ENCODE data around the gene RABGGTA. TPM values are rescaled to one million over a fixed set of nuclear protein-coding genes. Genes with fewer than 3 reads are reported as not detected.

Gene RABGGTA
- total RNA-seq, 1 donor from 2014 or later: 70.5 TPM

- Mint-ChIP-seq H3K27me3 (no peaks in the 10 kb centered on the region), H3K4me3 (peak overlapping the region; percentile 5), H3K36me3 (ENCODE audit: low read depth) (peaks cover 60% of the 10 kb centered on the region), H3K9me3 (no peaks in the 10 kb centered on the region), H3K27ac (no peak overlapping the region), H3K4me1 (peaks cover 55% of the 10 kb centered on the region)
- ATAC-seq (ENCODE audit: low read depth): no peak
- ChIA-PET CTCF (interaction anchor here (0.9 to 1.6 kb wide), 5 partner anchors 9 to 74 kb away, joined by 4 to 6 read pairs (median 5); partner anchors contain the start of genes IRF9 and TINF2), POLR2A (interaction anchor here (0.6 to 4.4 kb wide), 9 partner anchors 8 to 98 kb away, joined by 3 to 48 read pairs (median 3); partner anchors contain the start of genes CHMP4A, MDP1, PSME1 and RABGGTA)
- TF ChIP-seq CTCF (IDR thresholded peaks at IDR 0.05): no peak
- DNase-seq: no peak
- intact Hi-C loops (cut with micrococcal nuclease): loop anchor here (5.0 kb wide), 1 partner anchor 38 kb away; the partner anchor contains the start of gene RABGGTA
These were observed 37.0 kb downstream of the RABGGTA start for GRCh38 chr14:24234095-24235005.

- Mint-ChIP-seq H3K27ac (peak overlapping the region; percentile 94), H3K4me3 (peak overlapping the region; percentile 99), H3K27me3 (no peaks in the 10 kb centered on the region), H3K9me3 (no peaks in the 10 kb centered on the region), H3K36me3 (ENCODE audit: low read depth) (peaks cover 55% of the 10 kb centered on the region), H3K4me1 (peaks cover 49% of the 10 kb centered on the region)
- ChIA-PET CTCF (interaction anchor here (1.4 kb wide), 1 partner anchor 9 kb away, joined by 4 read pairs; the partner anchor contains the start of gene TINF2), POLR2A (interaction anchor here (0.6 to 4.4 kb wide), 3 partner anchors 9 to 87 kb away, joined by 3 to 48 read pairs (median 3); partner anchors contain the start of genes PSME2 and TINF2)
- TF ChIP-seq CTCF (IDR thresholded peaks at IDR 0.05): no peak
- no peak for ATAC-seq (ENCODE audit: low read depth)
- no peak for DNase-seq
- intact Hi-C loops (cut with micrococcal nuclease): loop anchor here (5.0 kb wide), 1 partner anchor 39 kb away; the partner anchor contains the start of gene RABGGTA
These were observed 37.9 kb downstream of the RABGGTA start for GRCh38 chr14:24233538-24233866.

- ChIA-PET POLR2A (interaction anchor here (0.6 to 4.4 kb wide), 10 partner anchors 9 to 86 kb away, joined by 3 to 48 read pairs (median 6); partner anchors contain the start of genes CHMP4A, IRF9, MDP1 and PSME2), CTCF (interaction anchor here (1.4 kb wide), 1 partner anchor 10 kb away, joined by 4 read pairs; the partner anchor contains the start of gene TINF2)
- intact Hi-C loops (cut with micrococcal nuclease): loop anchor here (1.0 to 5.0 kb wide), 9 partner anchors 9 to 198 kb away; partner anchors contain the start of genes DCAF11, DHRS1, IPO4 and MDP1
- H3K27me3 Mint-ChIP-seq: no peaks in the 10 kb centered on the region
- H3K4me3 Mint-ChIP-seq: peak within 1 kb of the TSS; percentile 99
- peak within 1 kb of the TSS; percentile 94 for H3K27ac Mint-ChIP-seq
- no peaks in the 10 kb centered on the region for H3K9me3 Mint-ChIP-seq
- DNase-seq (peak; percentile 83), ATAC-seq (ENCODE audit: low read depth) (peak; percentile 59)
- H3K4me1 Mint-ChIP-seq: peaks cover 45% of the 10 kb centered on the region
- H3K36me3 Mint-ChIP-seq (ENCODE audit: low read depth): peaks cover 50% of the 10 kb centered on the region
- no peak for TF ChIP-seq CTCF (IDR thresholded peaks at IDR 0.05)
These were observed 38.5 kb downstream of the RABGGTA start, which contains the start of gene GMPR2 for GRCh38 chr14:24232645-24233537. GMPR2 (plus strand) TSS chr14:24232929; CDS start chr14:24233254, 325 bp downstream.

GRCh38 chr14:24232121-24232644 lies 39.2 kb downstream of the RABGGTA start, which contains the start of gene NEDD8:
NEDD8 (minus strand) TSS chr14:24232367; CDS start chr14:24232267, 100 bp downstream.
- peaks cover 47% of the 10 kb centered on the region for H3K36me3 Mint-ChIP-seq (ENCODE audit: low read depth)
- ChIA-PET POLR2A (interaction anchor here (0.6 to 4.4 kb wide), 10 partner anchors 10 to 85 kb away, joined by 3 to 48 read pairs (median 6); partner anchors contain the start of genes CHMP4A, IRF9, MDP1 and PSME2), CTCF (no interaction called here)
- H3K4me1 Mint-ChIP-seq: peaks cover 43% of the 10 kb centered on the region
- intact Hi-C loops (cut with micrococcal nuclease): loop anchor here (1.0 to 5.0 kb wide), 9 partner anchors 10 to 199 kb away; partner anchors contain the start of genes DCAF11, DHRS1, IPO4 and MDP1
- H3K27ac Mint-ChIP-seq: peak within 1 kb of the TSS; percentile 94
- DNase-seq (no peak), ATAC-seq (ENCODE audit: low read depth) (peak; percentile 88)
- H3K4me3 Mint-ChIP-seq: peak within 1 kb of the TSS; percentile 99
- no peaks in the 10 kb centered on the region for H3K27me3 Mint-ChIP-seq
- no peaks in the 10 kb centered on the region for H3K9me3 Mint-ChIP-seq
- TF ChIP-seq CTCF (IDR thresholded peaks at IDR 0.05): no peak

Data from activated B cell treated with CpG ODN at 0.5 μM for 24 hours (primary cell).